ENCODE measurements around the gene COX5B.

The COX5B gene

DNA sequence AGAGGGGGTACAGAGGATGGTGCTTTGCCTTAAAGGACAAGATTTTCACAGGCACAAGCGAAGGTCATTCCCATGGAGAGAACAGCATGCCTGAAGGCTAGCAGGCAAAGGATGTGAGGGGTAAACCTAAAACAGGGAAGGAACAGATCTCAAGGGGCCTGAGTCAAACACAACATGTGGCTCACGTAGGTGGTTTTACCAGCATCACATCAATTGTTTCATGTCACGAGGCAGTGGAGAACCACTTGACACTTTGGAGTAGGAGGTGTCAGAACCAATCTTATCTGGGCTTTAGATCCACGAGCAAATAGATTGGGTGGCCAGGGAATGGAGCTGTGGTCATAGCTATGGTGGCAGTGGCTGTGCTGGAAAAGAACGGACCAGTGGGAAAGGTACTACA, 8.4 kb downstream of the COX5B start:
- DNase-seq = no peak

DNA sequence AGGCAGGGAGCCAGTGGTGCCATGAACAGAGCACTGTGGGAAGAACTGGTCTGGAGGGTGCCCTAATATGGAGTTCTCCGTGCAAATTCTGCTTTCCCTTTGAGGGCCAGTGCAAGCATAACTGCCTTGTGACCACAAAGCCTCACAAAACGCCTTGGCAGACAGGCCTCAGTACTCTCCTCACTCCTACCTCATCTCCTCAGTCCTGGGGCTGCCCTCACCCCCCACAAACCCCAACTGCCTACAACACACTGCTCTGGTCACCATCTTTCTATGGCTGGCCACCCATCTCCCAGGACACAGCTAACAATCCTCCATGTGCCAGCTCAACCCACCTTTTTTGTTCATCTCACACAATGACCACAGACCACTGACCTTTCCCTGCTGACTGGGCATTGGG, 8.9 kb downstream of the COX5B start:
- DNase-seq = no peak

GRCh38 chr2:97656129-97656755, 10.4 kb downstream of the COX5B start:
- no peak for DNase-seq

DNA sequence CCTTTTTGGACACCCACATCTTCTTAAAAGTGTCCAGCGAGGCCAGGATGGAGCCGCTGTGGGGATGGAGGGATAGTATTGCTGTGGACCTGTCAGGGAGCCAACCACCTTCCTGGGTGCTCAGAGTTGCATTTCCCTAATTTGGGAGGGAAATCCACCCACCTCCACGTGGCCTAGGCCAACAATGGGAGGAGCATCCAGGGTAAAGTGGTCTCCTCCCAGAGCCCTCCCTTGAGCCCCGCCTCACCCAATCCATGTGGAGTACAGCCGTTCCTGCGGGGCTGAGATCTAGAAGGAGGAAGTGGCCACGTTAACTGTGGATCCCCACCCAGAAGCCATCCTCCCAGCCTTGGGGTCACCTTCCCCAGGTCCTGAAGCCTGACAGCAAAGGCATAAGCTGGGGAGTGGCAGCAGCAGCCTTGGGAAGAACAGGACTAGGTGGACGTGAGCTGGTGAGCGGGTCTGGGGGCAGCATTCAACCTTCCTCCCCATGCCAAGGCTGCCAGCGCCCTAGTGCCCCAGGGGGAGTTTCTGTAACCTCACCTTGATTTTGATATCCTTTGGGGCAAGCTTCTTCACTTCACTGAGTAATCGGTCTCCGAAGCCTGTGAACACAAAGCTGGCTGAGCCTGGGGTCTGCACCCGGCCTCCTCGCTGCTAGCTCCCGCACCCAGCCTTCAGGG, 11.2 kb downstream of the COX5B start:
- DNase-seq = no peak

- DNase-seq = no peak
Observed at GRCh38 chr2:97657986-97658690, 12.3 kb downstream of the COX5B start.

DNA sequence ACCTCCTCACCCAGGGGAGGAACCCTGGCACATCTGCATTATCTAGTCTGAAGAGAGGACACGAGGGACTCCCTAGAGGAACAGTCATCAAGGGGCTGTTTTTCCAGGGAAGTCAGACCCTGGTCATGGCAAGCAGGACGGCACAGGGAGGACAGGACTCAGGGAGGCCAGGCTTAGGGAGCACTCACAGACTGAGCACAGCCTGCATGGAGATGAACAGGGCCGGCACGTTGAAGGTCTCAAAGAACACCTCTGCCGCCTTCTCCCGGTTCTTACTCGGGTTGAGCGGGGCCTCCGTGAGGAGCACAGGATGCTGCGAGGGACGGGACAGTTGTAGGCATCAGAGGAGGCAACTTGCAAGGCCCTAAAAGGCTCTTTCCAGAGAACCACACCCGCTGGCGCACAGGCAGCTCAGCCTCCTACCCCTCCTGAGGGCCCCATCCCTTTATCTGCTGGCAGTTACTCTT, 12.9 kb downstream of the COX5B start:
- DNase-seq = no peak

GRCh38 chr2:97659256-97660043, 13.6 kb downstream of the COX5B start:
- no peak for DNase-seq

DNA sequence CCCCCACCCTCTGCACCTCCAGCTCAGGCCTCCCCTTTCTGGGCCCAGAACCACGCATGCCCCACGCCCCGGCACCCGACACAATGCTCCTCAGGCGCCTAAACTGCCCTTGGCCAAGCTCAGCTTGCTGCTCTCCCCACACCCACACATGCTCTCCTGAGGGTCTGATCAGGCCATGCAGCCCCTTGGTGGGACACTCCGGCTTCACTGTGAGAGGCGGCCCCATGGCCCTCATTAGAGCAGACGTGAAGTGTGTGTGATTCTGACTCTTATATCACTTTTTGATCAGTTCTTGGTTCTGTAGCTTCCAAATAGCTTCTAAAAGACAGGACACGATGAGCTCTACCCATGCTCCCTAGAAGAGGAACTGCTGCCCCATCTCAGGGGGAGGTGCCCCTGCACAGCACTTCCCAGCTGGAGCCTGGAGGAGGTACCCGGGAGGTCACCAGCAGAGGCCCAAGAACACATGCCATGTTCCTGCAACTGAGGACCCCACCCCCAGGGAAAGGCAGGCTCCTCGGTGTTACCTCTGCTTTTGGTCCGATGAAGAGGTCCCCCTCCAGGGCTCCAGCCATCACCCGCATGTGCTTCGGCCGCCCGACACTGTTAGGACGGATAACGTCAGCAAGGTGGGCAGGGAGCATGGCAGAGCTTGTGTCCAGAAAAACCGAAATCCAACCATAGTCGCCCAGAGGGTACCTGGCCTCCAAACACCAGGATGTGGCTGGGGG, 14.3 kb downstream of the COX5B start:
- no peak for DNase-seq

DNA sequence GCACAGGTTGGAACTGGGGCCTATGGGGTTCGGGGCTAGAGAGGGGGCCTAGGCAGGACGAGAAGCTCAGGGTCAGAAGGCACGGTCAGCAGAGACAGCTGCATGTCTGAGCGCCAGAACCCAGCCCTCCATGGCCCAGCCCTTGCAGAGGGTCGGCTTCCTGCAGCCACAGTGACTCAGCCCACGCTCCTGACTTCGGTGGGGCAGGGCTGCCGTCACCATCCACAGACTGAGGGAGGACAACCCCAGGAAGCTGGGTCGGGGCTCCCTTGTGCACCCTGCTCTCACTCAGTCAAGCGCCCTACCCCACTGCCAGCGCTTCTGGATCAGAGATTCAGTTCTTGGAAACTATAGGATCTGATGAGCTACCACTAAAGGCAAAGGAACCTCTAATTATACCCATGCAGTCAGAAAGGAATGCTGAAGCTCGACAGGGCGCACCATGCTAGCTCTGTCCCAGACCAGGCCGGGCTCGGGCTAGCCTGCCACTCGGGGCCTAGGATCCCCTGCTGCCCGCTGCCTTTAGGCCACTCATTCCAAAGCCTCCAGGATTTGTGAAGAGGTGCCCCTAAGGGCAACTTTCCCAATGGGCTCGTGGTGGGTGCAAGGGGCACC, 15.0 kb downstream of the COX5B start:
- DNase-seq = no peak

DNA sequence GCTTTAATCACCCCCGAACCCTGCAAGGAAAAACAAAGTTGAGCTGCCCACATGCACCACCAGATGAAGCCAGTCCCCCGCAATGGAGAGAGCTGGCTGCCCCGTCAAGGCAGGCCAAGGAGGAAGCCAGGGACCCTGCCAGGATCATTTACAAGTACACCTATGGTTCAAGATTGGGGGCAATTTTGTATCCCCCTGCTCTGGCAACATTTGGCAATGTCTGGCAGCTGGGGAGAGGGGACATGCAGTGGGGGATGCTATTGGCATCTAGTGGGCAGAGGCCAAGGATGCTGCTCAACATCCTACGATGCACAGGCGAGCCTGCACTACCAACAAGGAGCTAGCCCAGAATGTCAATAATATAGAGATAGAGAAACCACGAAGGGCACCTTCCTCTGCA, 16.1 kb downstream of the COX5B start:
- no peak for DNase-seq

DNA sequence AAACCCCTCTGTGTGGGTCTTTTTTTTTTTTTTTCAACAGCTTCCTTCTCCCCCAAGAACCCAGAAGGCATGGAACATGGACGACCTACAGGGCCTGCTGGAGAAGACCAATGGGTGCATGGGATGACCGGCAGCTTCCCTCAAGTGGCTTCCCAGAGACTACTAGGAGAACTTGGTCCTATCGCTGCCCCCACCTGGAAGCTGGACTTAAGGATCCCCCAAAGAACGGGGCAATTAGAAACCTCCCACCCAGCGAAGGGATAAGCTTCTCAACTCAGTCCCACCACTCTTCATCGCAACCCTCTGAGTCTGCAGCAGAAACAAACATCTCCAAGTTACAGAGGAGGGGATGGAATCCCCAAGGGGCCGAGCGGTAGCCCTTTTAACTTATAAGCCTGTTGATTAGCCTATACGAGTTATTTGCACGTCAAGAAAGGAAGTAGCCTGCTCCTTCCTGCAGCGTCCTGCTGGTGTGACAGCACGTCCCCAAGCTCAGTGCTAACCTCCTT, 16.6 kb downstream of the COX5B start:
- DNase-seq = no peak

- DNase-seq = peak; percentile 87
Observed at GRCh38 chr2:97662895-97663625, 17.2 kb downstream of the COX5B start.

- no peak for DNase-seq
Observed at GRCh38 chr2:97663626-97663961, 17.7 kb downstream of the COX5B start.

DNA sequence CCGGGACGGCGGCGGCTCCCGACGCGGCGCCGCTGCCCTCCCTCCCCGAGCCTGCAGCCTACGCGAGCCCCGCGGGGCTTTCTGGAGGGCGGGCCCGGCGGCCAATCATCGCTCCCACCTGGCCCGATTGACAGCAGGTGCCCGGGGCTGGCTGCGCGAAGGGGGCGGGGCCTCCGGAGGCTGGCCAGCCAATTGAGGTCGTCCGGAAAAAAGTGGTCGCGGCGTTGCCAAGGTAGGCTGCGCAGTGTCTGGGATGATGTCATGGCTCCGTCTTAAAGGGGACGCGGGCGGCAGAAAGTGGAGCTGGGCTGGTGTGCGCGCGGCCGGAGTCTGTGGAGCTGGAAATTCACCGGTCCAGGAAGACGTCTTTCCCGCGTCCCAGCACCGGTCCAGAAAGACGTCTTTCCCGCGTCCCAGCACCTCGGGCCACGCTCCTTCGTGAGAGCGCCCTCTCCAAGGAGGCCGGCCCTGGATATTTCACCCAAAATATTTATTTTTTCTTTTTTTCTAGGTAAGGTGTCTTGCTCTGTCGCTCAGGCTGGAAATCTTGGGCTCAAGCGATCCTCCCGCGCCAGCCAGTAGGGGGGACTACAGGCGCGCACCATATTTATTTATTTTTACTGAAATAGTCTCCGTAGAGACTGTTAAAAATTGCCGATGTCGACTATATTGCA, 18.2 kb downstream of the COX5B start, which contains the start of gene ACTR1B:
Gene ACTR1B (minus strand): TSS at position 83 of the 674 bp plus-strand sequence. CDS start 154 bp downstream, outside the sequence.
- peak; percentile 98 for DNase-seq

DNA sequence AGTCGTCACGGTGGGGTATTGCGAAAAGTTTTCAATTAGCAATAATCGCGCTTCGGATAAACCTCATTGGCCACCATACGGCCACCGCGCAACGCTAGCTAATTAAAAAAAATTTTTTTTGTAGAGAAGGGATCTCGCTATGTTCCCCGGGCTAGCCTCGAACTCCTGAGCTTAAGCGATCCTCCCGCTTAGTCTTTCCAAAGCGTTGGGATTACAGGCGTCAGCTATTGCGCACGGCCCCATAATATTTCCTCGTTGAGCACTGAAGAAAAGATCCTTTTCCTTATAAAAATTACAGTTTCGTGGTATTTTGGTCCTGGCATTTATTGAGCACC, 18.7 kb downstream of the COX5B start:
- DNase-seq = peak; percentile 18

GRCh38 chr2:97669448-97669847, 23.6 kb downstream of the COX5B start, which contains the start of gene C2orf92:
Gene C2orf92, plus strand, starts transcription at chr2:97669713. Its CDS starts 76 bp downstream, at chr2:97669789.
- DNase-seq = no peak

- DNase-seq = no peak
Observed at GRCh38 chr2:97670471-97670870, 24.6 kb downstream of the COX5B start.

DNA sequence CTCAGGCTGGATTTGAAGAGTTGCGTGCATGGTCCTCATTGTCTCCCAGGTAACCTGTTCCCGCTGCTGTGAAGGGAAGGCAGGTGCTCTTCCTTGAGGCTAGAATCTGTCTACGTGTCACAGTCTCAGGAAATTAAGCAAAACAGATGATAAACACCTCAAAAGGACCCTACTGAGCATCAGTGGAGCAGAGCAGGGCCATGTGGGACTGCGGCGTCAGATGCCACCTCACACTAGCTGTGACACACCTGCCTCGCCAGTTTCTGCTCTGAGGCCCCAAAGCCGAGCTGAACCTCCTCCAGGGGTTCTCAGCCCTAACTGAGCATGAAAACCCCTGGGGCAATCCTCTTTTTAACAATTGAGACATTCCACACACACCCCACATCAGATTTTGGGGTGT, 25.7 kb downstream of the COX5B start:
- DNase-seq = no peak

GRCh38 chr2:97672606-97673140, 26.8 kb downstream of the COX5B start:
- peak; percentile 7 for DNase-seq

Data from fibroblast of skin of scalp (primary cell).